KOPT-K1 (cell line): ENCODE data around the gene MAPT.
"Not testable (repeated sequence)": the region's sequence is repeated elsewhere in the genome, so short reads cannot be mapped to it uniquely, and the experiment has no call there.

Experiments used
- H3K27ac ChIP-seq: fragments of 200-600 bp; sonication (generic); 2 replicates; pipeline ENCODE4 v1.5.1; 2016; ENCODE audit warnings: antibody characterized with exemption, mild to moderate bottlenecking, low read depth, low read length; ENCODE audit not compliant: poor library complexity, severe bottlenecking
- H3K36me3 ChIP-seq: fragments of 200-600 bp; sonication (generic); 2 replicates; pipeline ENCODE4 v1.5.1; 2017; ENCODE audit warnings: antibody characterized with exemption, mild to moderate bottlenecking, low read length, moderate library complexity; ENCODE audit not compliant: insufficient read depth
- H3K9me3 ChIP-seq: fragments of 200-600 bp; sonication (generic); 2 replicates; pipeline ENCODE4 v1.5.1; 2017; ENCODE audit warnings: antibody characterized with exemption, low read length, mild to moderate bottlenecking; ENCODE audit not compliant: insufficient read depth, poor library complexity, severe bottlenecking

Gene MAPT

DNA sequence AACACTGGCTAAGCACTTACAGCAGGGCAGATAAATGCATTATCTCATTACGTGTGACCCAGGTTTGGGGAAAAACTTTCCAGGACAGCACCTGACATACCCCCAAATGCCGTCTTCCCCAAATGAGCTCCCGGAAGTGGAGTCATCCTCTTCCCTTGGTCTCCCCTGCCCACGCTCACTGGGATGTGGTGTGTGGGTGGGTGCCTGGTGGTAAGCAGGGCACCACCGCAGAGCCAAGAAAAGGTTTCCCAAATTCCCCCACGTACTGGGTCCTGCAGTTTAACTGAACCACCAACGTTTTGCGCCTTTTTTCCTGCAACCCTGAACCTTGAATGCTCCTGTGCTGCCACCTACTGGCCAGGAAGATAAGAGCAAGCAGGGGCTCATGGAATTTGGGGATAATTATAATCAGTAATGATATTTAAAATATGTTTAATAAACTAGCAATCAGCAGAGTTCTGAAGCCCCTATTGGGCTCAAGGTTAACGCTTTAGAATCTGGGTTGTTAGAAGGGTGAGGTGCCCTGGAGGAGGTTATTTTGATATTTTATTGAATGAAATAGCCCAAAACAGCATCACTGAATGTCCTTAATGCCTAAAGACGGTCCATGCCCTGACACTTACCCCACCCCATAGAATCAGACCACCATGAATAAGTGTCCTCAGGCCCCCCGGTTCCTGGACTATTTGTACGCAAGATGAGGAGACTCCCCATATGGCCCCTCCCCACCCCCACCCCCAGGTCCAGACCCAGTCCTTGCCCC is 41.6 kb upstream of the MAPT start:
- Histone ChIP-seq H3K27ac (no peak overlapping the region), H3K9me3 (no peaks in the 10 kb centered on the region), H3K36me3 (no peaks in the 10 kb centered on the region)

DNA sequence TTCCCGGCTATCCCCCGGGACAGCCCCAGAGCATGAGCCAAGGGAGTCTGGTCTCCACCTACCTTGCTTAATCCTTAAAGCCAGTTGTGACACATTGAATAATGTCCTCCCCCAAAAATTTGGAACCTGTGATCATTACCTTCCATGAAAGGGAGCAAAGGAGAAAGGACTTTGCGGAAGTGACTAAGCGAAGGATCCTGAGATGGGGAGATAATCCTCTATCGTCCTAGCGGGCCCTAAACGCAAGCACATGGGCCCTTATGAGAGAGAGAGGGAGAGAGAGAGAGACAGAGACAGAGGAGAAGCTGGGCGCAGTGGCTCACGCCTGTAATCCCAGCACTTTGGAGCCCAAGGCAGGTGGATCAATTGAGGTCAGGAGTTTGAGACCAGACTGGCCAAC is 40.1 kb upstream of the MAPT start:
- Histone ChIP-seq H3K36me3 (no peaks in the 10 kb centered on the region), H3K27ac (no peak overlapping the region), H3K9me3 (no peaks in the 10 kb centered on the region)

DNA sequence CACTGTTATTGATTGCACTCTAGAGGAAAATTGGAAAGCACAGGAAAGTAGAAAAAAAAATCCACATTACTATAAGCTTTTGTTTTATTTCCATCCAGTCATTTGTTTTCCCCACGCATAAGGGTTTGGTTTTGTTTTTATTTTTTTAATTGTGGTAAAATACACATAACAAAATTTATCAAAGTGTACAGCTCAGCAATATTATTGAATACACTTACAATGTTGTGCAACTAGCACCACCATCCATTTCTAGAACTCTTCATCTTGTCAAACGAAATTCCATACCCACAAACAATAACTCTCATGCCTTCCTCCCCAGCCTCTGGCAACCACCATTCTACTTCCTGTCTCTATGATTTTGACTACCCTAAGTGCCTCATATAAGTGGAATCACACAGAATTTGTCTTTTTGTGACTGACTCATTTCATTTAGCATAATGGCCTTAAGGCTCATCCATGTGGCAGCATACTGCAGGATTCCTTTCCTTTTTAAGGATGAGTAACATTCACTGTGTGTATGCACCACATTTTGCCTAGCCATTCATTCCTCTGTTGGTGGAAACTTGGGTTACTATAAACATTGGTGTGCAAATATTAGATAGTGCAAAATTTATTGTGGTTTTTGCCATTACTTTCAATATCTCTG is 38.5 kb upstream of the MAPT start:
- Histone ChIP-seq H3K9me3 (no peaks in the 10 kb centered on the region), H3K36me3 (no peaks in the 10 kb centered on the region), H3K27ac (no peak overlapping the region)

DNA sequence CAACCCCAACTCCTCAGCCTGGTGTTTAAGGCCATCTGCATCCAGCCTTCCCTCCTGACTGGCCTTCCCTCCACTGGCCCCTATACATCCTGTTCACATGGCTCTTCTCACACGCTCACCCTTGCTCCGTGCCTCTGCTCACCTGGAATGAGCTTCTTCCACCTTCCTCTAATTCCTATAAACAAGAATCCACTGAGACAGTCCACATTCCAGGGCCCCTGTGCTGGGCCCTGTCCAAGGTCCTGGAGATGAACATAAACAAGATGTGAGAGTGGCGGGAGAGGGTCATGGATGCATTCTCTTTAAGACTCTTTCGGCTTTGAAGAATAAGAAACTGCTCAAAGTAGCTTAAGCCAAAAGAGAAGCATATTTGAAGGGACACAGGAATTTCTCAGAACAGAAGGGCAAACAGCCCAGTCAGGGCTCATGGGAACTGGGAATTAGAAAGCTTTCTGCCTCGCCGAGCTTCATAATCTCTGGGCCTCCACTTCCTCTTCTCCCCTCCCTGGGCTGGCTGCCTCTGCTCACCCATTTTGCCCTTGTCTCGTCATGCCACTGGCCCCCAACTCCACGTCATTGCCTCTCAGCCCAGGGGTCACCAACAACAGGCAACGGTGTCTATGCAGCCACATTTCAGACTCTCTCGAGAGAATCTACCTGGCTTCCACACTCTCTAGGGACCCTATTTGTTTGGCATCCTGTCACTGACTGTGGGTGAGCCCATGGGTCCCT is 36.2 kb upstream of the MAPT start:
- Histone ChIP-seq H3K27ac (no peak overlapping the region), H3K9me3 (peaks cover 7% of the 10 kb centered on the region), H3K36me3 (no peaks in the 10 kb centered on the region)

GRCh38 chr17:45861165-45861564 is 33.2 kb upstream of the MAPT start:
- H3K27ac ChIP-seq = no peak overlapping the region
- H3K36me3 ChIP-seq = no peaks in the 10 kb centered on the region

GRCh38 chr17:45862127-45862526 is 32.2 kb upstream of the MAPT start:
- not testable (repeated sequence) for H3K36me3 ChIP-seq, H3K27ac ChIP-seq, H3K9me3 ChIP-seq

More at GRCh38 chr17:45861165-45861564, 33.2 kb upstream of the MAPT start:
- H3K9me3 ChIP-seq = peaks cover 7% of the 10 kb centered on the region

GRCh38 chr17:45863857-45864654 is 30.3 kb upstream of the MAPT start:
- Histone ChIP-seq H3K27ac (no peak overlapping the region), H3K36me3 (no peaks in the 10 kb centered on the region)

DNA sequence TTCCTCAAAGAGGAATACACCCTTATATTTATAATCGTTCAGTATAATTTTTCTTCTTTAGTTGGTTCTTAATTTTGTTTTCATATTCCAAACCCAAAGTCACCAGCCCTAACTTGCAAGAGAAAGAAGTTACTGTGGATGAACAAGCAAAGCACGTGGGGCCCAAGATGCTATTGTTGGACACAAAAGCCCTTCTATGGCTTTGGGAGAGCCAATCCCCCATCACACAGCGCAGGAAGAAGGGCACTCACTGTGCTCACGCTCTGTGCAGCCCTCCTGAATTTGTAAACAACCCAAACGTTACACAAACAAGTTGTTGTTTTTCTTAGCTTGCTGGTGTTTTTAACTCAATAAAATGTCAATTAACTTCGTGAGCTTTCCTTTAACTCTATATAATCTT is 27.2 kb upstream of the MAPT start:
- H3K9me3 ChIP-seq = peaks cover 1% of the 10 kb centered on the region
- H3K27ac ChIP-seq = no peak overlapping the region
- H3K36me3 ChIP-seq = no peaks in the 10 kb centered on the region

More at GRCh38 chr17:45863857-45864654, 30.3 kb upstream of the MAPT start:
- peaks cover 7% of the 10 kb centered on the region for H3K9me3 ChIP-seq

DNA sequence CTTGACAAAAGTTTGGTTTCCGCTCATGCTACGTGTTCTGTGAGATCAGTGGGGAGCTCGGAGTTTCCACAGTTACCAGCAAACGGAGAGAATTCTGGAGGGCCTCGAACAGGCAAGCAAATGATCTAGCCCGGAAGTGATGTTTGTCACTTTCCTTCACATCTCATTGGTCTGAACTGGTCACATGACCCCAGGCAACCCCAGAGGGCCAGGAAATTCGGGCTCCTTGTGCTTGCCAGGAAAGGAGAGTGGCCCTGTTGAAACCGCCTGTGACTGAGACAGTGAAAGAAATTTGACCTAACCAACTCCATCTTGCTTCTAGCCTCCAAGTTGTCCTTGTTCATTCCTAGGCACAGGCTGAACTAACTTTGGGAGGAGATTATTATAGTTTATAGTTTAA is 26.7 kb upstream of the MAPT start:
- H3K27ac ChIP-seq = no peak overlapping the region
- H3K9me3 ChIP-seq = no peaks in the 10 kb centered on the region
- no peaks in the 10 kb centered on the region for H3K36me3 ChIP-seq

DNA sequence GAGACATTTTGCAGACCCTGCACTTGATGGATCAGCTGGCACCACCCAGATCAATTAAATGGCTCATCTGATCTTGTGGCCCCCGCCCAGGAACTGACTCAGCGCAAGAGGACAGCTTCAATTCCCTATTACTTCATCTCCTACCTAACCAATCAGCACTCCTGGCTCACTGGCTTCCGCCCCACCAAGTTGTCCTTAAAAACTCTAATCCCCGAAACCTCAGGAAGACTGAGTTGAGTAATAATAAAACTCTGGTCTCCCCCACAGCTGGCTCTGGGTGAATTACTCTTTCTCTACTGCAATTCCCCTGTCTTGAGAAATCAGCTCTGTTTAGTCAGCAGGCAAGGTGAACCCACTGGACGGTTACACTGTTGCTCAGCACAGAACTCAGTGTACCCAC is 26.1 kb upstream of the MAPT start:
- H3K9me3 ChIP-seq = no peaks in the 10 kb centered on the region
- H3K36me3 ChIP-seq = no peaks in the 10 kb centered on the region
- no peak overlapping the region for H3K27ac ChIP-seq

DNA sequence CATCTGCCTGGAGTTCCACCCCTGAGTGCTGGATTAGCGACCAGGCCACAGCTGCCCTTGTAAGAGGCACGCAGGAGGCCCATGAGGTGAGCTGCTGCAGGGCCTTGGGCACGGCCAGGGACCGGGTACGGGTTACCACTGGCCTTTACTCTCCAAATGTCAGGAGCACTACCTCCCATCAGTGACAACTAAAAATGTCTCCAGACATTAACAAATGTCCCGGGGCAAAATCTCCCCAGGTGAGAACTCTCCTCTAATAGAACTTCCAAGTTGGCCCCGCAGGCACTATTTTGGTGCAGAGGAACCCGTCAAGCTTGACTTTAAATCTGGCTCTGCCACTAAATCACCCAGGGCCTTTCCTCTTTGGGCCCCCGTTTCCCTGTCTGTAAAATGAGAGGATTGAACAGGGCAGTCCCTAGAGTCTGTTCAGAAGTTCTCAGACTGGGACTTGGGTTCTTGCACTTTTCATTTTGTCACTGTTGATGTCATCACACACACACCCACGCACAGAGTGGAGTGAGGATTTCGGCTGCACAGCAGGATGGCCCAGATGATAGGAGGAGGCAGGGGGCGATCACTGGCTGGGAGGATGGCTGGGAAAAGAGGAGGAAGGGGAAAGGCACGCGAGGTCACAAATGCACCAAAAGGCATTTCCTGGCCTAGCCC is 24.5 kb upstream of the MAPT start:
- H3K9me3 ChIP-seq = no peaks in the 10 kb centered on the region
- H3K36me3 ChIP-seq = no peaks in the 10 kb centered on the region
- no peak overlapping the region for H3K27ac ChIP-seq

GRCh38 chr17:45870342-45870974 is 23.9 kb upstream of the MAPT start:
- no peaks in the 10 kb centered on the region for H3K36me3 ChIP-seq
- H3K27ac ChIP-seq = no peak overlapping the region
- no peaks in the 10 kb centered on the region for H3K9me3 ChIP-seq

GRCh38 chr17:45871718-45872117 is 22.6 kb upstream of the MAPT start:
- H3K27ac ChIP-seq = no peak overlapping the region

GRCh38 chr17:45873728-45874127 is 20.6 kb upstream of the MAPT start:
- H3K36me3 ChIP-seq = no peaks in the 10 kb centered on the region
- no peak overlapping the region for H3K27ac ChIP-seq
- peaks cover 6% of the 10 kb centered on the region for H3K9me3 ChIP-seq

More at GRCh38 chr17:45871718-45872117, 22.6 kb upstream of the MAPT start:
- no peaks in the 10 kb centered on the region for H3K9me3 ChIP-seq
- H3K36me3 ChIP-seq = no peaks in the 10 kb centered on the region
